Stimulated activated CD8-positive, alpha-beta memory T cell treated with anti-CD3 and anti-CD28 coated beads, Interleukin-7, amount 100 ng/mL, for 4 hours (primary cell): ENCODE measurements around the gene SWT1.
"Not testable (repeated sequence)": the region's sequence is repeated elsewhere in the genome, so short reads cannot be mapped to it uniquely, and the experiment has no call there.

Experiments
- DNase-seq, 2 donors: peaks; one replicate each; pipeline ENCODE4 v3.0.0-alpha.2; 2020; ENCODE audit warnings: low read depth in 2 of 2

SWT1 gene

GRCh38 chr1:185166106-185166505 lies 9.1 kb downstream of the SWT1 start:
- DNase-seq = no peak

GRCh38 chr1:185170291-185170848 lies 13.4 kb downstream of the SWT1 start:
- DNase-seq = peak; percentile 5 to 8

GRCh38 chr1:185193756-185194155 lies 36.8 kb downstream of the SWT1 start:
- no peak for DNase-seq

- DNase-seq = not testable (repeated sequence)
Measured at GRCh38 chr1:185198712-185199111, 41.7 kb downstream of the SWT1 start.

GRCh38 chr1:185200889-185201288 lies 43.9 kb downstream of the SWT1 start:
- DNase-seq = no peak

GRCh38 chr1:185207170-185207569 lies 50.2 kb downstream of the SWT1 start:
- DNase-seq = no peak

- no peak for DNase-seq
Measured at GRCh38 chr1:185207980-185208602, 51.1 kb downstream of the SWT1 start.

GRCh38 chr1:185208626-185209180 lies 51.7 kb downstream of the SWT1 start:
- no peak for DNase-seq

- DNase-seq = not testable (repeated sequence)
Measured at GRCh38 chr1:185209357-185209756, 52.4 kb downstream of the SWT1 start.

GRCh38 chr1:185213091-185213490 lies 56.1 kb downstream of the SWT1 start:
- no peak for DNase-seq

- DNase-seq = no peak
Measured at GRCh38 chr1:185215911-185216310, 58.9 kb downstream of the SWT1 start.

- DNase-seq = no peak
Measured at GRCh38 chr1:185224132-185224531, 67.2 kb downstream of the SWT1 start.

- no peak for DNase-seq
Measured at GRCh38 chr1:185227161-185227560, 70.2 kb downstream of the SWT1 start.

- no peak for DNase-seq
Measured at GRCh38 chr1:185228979-185229378, 72.0 kb downstream of the SWT1 start.

- DNase-seq = no peak
Measured at GRCh38 chr1:185229981-185230380, 73.0 kb downstream of the SWT1 start.

GRCh38 chr1:185232874-185233273 lies 75.9 kb downstream of the SWT1 start:
- DNase-seq = no peak

GRCh38 chr1:185234183-185234582 lies 77.2 kb downstream of the SWT1 start:
- DNase-seq = not testable (repeated sequence)

GRCh38 chr1:185237176-185237575 lies 80.2 kb downstream of the SWT1 start:
- DNase-seq = not testable (repeated sequence)

GRCh38 chr1:185237661-185238060 lies 80.7 kb downstream of the SWT1 start:
- DNase-seq = no peak

- DNase-seq = no peak
Measured at GRCh38 chr1:185238447-185238846, 81.5 kb downstream of the SWT1 start.

- no peak for DNase-seq
Measured at GRCh38 chr1:185239861-185240260, 82.9 kb downstream of the SWT1 start.

GRCh38 chr1:185241127-185241526 lies 84.2 kb downstream of the SWT1 start:
- DNase-seq = no peak

- peak; percentile 59 to 69 for DNase-seq
Measured at GRCh38 chr1:185244015-185244747, 87.2 kb downstream of the SWT1 start.
